Calu3 (cell line): ENCODE data around the gene VSX1. TPM values are rescaled to one million over a fixed set of nuclear protein-coding genes. Genes with fewer than 3 reads are reported as not detected.
A peak's percentile ranks its signal among the peaks of the same experiment; 100 is the strongest.

Source experiments
- Bru-seq: library from RNA; stranded (reverse); fragments of 400-500 nt; gene quantifications from one replicate; lab custom pipeline; 2021; lab: Mats Ljungman, UMichigan
- BruChase-seq, 2 experiments: library from RNA; stranded (reverse); fragments of 400-500 nt; gene quantifications; one replicate each; lab custom pipeline; 2021; lab: Mats Ljungman, UMichigan
- BruUV-seq: library from RNA; stranded (reverse); fragments of 400-500 nt; replicated peaks from 2 replicates; lab custom pipeline; 2021; lab: Mats Ljungman, UMichigan
- CTCF ChIA-PET: fragments of 300-600 bp; sonication (Branson Sonifier 250); formaldehyde crosslinking; loops from one replicate; lab custom pipeline; 2022; ENCODE audit warnings: antibody characterized with exemption; lab: Charles Lee
- DNase-seq: peaks from one replicate; pipeline ENCODE4 v3.0.0; 2022
- H3K27ac Mint-ChIP-seq: one replicate; pipeline ENCODE4 v1.8.0; 2022; ENCODE audit warnings: mixed read lengths; ENCODE audit not compliant: unreplicated experiment
- H3K27me3 Mint-ChIP-seq: one replicate; pipeline ENCODE4 v1.8.0; 2022; ENCODE audit warnings: mixed read lengths; ENCODE audit not compliant: unreplicated experiment
- H3K36me3 Mint-ChIP-seq: one replicate; pipeline ENCODE4 v1.8.0; 2022; ENCODE audit warnings: mild to moderate bottlenecking, moderate library complexity, mixed read lengths; ENCODE audit not compliant: insufficient read depth, unreplicated experiment
- H3K4me1 Mint-ChIP-seq: one replicate; pipeline ENCODE4 v1.8.0; 2022; ENCODE audit warnings: mild to moderate bottlenecking, low read depth, mixed read lengths; ENCODE audit not compliant: unreplicated experiment
- H3K4me3 Mint-ChIP-seq: one replicate; pipeline ENCODE4 v1.8.0; 2022; ENCODE audit warnings: mild to moderate bottlenecking, low read depth, moderate library complexity, mixed read lengths; ENCODE audit not compliant: unreplicated experiment
- H3K9me3 Mint-ChIP-seq: one replicate; pipeline ENCODE4 v1.8.0; 2022; ENCODE audit warnings: low read depth, mixed read lengths; ENCODE audit not compliant: unreplicated experiment
- CTCF ChIP-seq: fragments of 200-600 bp; IDR thresholded peaks from one replicate; pipeline ENCODE4 v1.8.0; 2022; ENCODE audit warnings: antibody characterized with exemption; ENCODE audit not compliant: unreplicated experiment
- intact Hi-C: fragments of 100-400 bp; cut with micrococcal nuclease; formaldehyde crosslinking; loops from one replicate; pipeline ENCODE4 v1.10.0; 2022; ENCODE audit not compliant: unreplicated experiment
- long read RNA-seq: library from polyadenylated mRNA; stranded (forward); transcript quantifications from one replicate; pipeline ENCODE4 v2.0.0, GENCODE V29; 2022
- total RNA-seq: library from RNA; stranded (reverse); gene quantifications from 2 replicates; pipeline ENCODE4 v1.2.3, GENCODE V29; 2022

Gene VSX1
- not detected in 2 replicates for total RNA-seq
- percentile 10 among the genes with signal in this experiment for Bru-seq, nascent RNA
- percentile 10 among the genes with signal in this experiment for BruChase-seq, experiment 1, labeled RNA remaining after a 6-hour chase
- percentile 10 among the genes with signal in this experiment for BruChase-seq, experiment 2, labeled RNA remaining after a 2-hour chase
- long read RNA-seq: 0 reads

GRCh38 chr20:25081730-25082497 is at the start of gene VSX1:
VSX1 (minus strand) TSS chr20:25082141; CDS start chr20:25082096, 45 bp downstream.
- no TSS peak for BruUV-seq
- intact Hi-C loops: no loop called here
- Mint-ChIP-seq H3K27ac (no peak within 1 kb of the TSS), H3K36me3 (no peaks in the 10 kb centered on the region), H3K9me3 (no peaks in the 10 kb centered on the region), H3K27me3 (peaks cover 9% of the 10 kb centered on the region), H3K4me3 (no peak within 1 kb of the TSS), H3K4me1 (peaks cover 4% of the 10 kb centered on the region)
- DNase-seq: no peak
- no peak for TF ChIP-seq CTCF
- CTCF ChIA-PET: no interaction called here

DNA sequence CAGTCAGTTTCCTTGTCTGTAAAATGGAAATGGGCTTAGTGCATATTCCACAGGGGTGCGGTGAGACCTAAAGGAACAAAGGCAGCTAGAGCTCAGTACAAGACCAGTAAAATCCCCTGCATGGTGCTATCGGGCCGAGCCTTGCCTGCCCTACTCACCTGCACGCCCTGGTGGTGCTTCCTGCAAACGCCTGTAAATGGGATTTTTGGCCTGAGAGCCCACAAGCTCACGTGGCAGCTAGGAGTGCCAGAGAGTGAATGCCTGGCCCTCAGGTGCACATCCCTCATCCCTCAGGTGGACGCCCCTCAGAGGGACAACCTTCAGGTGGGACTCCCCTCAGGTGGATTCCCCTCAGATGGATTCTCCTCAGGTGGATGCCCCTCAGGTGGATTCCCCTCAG is 48.0 kb upstream of the VSX1 start:
- Mint-ChIP-seq H3K27ac (no peak overlapping the region), H3K4me3 (no peak overlapping the region), H3K36me3 (no peaks in the 10 kb centered on the region), H3K9me3 (no peaks in the 10 kb centered on the region), H3K27me3 (no peaks in the 10 kb centered on the region), H3K4me1 (no peaks in the 10 kb centered on the region)
- CTCF ChIA-PET: no interaction called here
- intact Hi-C loops: no loop called here
- no peak for DNase-seq
- TF ChIP-seq CTCF: no peak
- BruUV-seq: no TSS peak

- no TSS peak for BruUV-seq
- CTCF ChIA-PET: no interaction called here
- no peak for TF ChIP-seq CTCF
- intact Hi-C loops: no loop called here
- Mint-ChIP-seq H3K27ac (no peak overlapping the region), H3K36me3 (no peaks in the 10 kb centered on the region), H3K4me1 (no peaks in the 10 kb centered on the region), H3K27me3 (no peaks in the 10 kb centered on the region), H3K9me3 (no peaks in the 10 kb centered on the region), H3K4me3 (no peak overlapping the region)
- no peak for DNase-seq
Measured at GRCh38 chr20:25129428-25129827, 47.5 kb upstream of the VSX1 start.

GRCh38 chr20:25128649-25129048 is 46.7 kb upstream of the VSX1 start:
- Mint-ChIP-seq H3K27me3 (no peaks in the 10 kb centered on the region), H3K36me3 (no peaks in the 10 kb centered on the region), H3K27ac (no peak overlapping the region), H3K4me3 (no peak overlapping the region), H3K4me1 (no peaks in the 10 kb centered on the region), H3K9me3 (no peaks in the 10 kb centered on the region)
- no peak for DNase-seq
- TF ChIP-seq CTCF: no peak
- CTCF ChIA-PET: no interaction called here
- intact Hi-C loops: no loop called here
- BruUV-seq: no TSS peak
